ENCODE results near the gene TCAP.

TCAP gene

GRCh38 chr17:39629898-39630297, 35.3 kb upstream of the TCAP start:
- no peak for DNase-seq

DNA sequence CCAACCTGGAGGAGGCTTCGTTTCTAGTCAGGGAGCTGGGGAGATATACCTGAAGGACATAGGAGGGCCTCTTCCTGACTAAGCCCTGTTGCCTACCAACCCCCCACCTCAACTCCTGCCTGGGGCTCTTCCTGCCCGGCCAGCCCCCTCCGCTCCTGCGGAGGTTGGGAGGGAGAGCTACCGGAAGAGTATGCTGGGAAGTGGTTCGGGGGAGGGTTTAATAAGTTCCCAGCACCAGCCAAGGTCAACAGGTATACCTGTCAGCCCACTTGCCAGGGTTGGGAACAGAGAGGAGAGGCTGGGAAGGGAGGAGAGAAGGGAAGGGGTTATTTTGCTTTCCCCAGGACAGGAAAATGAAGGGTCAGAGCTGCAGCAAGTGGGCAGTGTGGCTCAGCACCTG, 33.7 kb upstream of the TCAP start:
- no peak for DNase-seq

DNA sequence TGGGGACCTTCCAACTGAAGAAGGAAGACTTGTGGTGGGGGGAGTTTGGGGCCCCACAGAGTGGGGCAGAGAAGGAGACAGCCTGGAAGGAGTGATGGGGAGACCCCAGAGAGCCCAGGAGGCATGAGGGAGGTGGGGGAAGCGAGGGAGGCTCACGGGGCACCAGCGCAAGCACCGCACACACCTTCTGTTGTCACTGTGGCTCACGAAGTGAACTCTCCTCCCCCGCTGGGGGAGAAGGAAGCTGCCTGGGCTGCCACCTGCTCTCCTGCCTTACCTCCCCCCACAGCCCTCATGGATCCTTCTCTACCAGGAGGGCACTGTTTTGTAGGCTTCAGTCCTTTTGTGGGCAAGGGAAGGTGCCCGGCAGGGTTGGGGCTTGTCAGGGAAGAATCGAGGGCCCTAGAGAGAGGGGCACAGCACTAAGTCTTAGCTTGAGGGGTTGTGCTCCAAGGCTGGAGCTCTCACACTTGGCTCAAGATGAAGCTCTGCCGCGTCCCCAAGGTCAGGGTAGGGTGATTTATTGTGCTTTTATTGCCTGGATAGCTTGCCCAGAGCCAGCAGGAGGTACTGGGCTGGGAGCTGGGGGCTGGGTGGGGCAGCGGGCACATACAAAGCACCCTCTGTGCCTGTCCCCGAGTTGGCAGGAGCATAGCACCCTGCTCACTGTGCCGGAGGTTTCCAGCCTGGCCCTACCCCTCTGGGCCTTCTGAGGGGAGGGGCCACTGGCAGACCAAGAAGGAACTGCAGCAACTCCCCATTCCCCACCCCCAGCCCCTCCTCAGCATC, 32.8 kb upstream of the TCAP start:
- no peak for DNase-seq

DNA sequence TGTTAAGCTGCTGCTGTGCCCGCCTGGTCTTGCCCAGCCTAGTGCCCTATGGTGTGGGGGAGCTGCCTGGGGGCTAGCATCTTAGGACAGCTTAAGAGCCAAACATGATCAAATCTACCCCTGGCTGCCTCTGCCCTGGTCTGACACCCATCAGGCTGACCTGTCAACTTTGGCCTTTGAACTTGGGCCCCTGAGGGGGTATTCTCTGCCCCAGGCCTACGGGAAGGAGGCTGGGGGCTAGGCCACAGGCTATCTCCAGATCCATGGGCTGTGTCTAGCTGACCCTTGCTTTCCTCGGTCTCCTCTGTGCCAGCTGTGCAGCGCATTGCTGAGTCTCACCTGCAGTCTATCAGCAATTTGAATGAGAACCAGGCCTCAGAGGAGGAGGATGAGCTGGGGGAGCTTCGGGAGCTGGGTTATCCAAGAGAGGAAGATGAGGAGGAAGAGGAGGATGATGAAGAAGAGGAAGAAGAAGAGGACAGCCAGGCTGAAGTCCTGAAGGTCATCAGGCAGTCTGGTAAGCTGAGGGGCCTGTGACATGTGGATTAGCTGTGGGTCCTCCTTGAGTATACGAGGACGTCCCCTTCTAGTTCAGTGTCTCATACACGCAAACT, 31.5 kb upstream of the TCAP start:
- no peak for DNase-seq

- no peak for DNase-seq
Measured at GRCh38 chr17:39634384-39634871, 30.7 kb upstream of the TCAP start.

DNA sequence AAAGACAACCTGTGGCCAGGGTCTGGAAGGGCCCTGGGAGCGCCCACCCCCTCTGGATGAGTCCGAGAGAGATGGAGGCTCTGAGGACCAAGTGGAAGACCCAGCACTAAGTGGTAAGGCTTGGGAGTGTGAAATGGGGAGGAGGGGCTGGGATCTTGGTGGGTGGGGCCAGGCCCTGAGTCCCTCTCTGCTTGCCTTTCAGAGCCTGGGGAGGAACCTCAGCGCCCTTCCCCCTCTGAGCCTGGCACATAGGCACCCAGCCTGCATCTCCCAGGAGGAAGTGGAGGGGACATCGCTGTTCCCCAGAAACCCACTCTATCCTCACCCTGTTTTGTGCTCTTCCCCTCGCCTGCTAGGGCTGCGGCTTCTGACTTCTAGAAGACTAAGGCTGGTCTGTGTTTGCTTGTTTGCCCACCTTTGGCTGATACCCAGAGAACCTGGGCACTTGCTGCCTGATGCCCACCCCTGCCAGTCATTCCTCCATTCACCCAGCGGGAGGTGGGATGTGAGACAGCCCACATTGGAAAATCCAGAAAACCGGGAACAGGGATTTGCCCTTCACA, 29.5 kb upstream of the TCAP start:
- no peak for DNase-seq

- no peak for DNase-seq
Measured at GRCh38 chr17:39636587-39636926, 28.6 kb upstream of the TCAP start.

- DNase-seq, result peak; percentile 92
Measured at GRCh38 chr17:39636927-39637736, 28.0 kb upstream of the TCAP start, which contains the start of gene STARD3. STARD3 (plus strand) TSS chr17:39637144; CDS start chr17:39653532, 16,388 bp downstream.

DNA sequence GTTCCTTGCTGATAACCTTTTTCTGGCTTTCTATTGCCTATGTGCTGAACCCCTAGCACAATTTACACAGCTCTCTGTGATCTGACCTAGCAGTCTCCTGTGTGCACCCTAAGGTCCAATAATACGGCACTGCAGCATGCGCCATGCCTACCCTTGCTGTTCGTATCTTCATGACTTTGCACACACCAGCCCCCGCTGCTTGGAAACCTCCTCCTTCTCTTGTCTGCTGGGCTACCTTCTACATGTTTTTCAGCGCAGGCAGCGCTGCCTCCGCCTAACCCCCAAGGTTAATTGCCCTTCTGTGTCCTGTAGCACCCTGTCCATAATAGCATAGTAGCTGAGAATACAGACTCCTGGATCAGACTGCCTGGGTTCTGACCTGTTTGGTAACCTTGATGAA, 26.8 kb upstream of the TCAP start:
- DNase-seq, result no peak

DNA sequence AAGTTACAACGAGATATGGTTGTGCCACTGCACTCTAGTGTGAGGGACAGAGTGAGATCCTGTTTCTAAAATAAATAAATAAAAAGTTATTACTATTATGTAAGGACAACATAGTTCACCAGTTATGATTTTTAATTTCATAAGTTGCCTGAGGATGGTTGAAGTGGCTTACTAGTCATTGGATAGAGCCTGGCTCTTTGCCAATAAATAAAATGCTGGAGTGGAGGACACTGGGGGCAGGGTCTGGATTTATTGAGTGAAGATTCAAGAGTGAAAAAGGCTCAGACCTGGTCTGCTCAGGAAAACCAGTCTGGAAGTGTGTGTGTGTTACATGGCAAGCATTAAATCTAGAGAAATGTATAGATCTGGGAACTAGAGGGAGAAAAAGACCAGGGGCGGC, 26.1 kb upstream of the TCAP start:
- DNase-seq, result no peak

DNA sequence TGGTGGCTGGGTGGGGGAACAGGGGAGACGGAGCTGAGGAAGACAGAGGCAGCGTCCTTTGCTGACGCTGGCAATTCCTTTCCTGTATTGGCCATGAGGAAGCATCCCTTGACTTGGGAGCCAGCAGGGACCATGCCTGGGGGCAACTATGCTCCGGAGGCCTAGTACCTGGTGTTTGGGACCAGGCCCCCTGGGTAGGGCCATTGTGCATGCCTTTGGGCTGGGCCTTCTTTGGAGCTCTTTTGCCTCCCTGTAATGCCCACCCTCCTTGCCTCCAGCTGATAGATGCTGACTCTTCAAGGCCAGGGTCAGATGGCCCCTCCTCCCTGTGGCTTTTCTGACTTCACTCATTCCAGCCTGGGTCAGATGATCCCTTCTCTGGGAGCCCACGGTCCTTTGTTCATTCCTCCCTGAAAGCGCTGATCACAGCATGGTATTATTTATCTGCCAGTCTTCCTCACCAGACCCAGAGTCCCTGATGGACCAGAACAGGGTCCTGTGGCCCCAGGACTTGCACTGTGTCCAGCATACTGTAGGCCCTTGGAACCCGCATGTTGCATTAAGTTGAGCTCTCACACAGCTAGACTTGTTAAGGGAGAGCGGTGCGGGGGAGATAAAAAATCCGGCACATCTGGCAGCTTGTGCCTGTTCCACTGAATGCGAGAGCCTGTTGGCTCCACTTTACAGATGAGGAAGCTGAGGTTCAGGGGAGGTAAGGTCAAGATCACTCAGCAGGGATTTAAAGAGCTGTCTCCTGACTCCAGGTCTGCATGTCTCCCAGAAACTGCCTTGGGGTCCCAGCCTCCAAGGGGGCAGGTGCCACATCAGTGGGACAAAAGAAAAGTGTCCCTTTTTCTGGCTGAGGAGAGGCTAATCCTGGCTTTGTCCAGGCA, 25.3 kb upstream of the TCAP start:
- no peak for DNase-seq

GRCh38 chr17:39640591-39641031, 24.5 kb upstream of the TCAP start:
- DNase-seq, result no peak

DNA sequence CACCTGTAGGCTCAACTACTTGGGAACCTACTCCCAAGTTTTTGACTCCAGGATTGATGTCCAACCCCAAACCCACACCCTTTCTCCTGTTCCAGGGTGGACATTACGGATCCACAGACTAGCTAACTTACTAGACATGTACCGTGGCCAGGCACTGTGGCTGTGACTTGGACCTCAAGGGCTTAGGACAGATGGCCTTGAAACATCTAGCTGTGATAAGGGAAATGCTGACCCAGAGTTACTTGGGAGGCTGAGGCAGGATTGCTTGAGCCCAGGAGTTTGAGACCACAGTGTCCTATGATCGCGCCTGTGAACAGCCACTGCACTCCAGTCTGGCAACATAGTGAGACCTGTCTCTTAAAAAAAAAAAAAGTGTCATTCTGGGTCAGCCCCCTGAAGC, 24.1 kb upstream of the TCAP start:
- DNase-seq, result no peak

DNA sequence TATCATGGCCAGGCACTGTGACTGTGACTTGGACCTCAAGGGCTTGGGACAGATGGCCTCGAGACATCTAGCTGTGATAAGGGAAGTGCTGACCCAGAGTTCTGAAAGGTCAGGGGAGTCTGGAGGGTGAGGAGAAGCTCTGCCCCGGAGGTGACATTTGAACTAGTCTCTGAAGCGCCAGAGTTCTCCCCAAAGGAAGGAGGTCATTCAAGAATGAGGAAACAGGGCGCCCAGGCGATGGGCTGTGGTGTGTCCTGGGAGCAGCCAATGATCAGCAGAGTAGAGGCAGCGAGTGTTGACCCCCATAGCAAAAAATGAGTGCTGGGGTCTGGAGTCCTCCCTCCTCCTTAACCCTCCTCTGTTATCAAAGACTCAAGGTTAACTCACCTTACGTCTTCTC, 23.3 kb upstream of the TCAP start:
- no peak for DNase-seq

DNA sequence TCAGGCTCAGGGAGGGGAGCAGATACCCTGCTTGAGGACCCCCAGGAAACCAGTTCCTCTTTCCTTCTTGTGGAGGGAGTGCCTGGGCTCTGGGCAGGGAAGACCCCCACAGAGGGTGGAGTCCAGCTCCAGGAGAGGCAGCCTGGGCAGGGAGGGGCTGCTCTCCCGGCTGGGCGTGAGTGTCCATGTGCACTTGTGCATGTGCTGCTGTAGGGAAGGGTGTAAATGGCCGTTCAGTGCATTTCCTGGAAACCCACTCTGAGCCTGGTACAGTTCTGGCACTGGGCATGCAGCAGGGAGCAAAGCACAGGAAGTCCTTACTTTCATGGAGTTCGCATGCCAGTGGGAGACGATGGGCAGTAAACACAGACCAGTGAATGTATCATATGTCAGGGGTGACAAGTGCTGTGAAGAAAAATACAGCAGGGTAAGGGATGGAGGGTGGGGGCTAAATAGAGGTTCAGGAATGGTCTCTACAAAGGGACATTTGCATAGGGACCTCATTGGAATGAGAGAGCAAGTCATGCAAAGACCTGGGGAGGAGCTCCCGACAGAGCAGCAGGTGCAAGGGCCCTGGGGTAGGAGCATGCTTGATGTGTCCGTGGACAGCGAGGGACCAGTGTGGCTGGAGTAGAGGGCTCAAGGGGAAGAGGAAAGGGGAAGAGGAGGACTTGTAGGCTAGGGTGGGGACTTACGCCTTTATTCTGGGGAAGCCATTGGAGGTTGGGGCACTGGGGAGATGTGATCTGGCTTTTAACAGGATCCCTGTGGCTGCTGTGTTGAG, 22.7 kb upstream of the TCAP start:
- no peak for DNase-seq

DNA sequence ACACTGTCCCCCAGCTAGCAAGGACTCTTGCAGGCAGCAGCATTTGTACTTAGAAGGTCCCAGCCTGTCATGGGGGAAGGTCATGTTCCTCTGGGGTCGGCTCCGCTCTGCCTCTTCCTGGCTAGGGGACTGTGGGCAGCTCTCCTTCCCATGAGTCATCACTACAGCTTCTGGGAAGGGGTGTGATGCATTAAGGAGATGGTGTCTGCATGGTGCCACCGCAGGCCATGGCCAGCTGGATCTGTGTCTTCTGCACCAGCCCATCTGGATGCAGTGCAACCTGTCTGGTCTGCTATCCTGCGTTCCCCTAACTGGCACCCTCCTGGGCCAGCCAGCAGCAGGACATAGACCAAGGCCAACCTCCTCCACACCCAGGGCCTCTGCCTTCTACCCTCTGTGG, 21.9 kb upstream of the TCAP start:
- DNase-seq, result no peak

DNA sequence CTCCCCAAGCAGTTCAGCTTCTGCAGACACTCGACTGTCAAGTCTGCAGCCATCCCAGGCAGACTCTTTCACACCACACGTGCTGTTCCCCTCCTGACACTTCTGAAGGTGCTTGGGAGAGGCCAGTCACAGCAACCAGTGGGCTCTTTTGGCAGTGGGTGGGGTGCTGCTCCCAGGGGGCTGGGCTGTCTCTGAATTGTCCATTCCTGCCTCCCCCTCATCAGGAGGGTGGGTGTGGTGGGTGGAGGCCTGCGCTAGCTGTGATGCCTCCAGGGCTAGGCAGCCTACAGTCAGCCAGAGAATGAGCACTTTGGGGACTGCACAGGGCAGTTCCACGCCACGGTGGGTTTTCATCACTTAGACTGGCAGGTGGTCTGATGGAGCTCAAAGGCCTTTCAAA, 17.9 kb upstream of the TCAP start:
- no peak for DNase-seq

DNA sequence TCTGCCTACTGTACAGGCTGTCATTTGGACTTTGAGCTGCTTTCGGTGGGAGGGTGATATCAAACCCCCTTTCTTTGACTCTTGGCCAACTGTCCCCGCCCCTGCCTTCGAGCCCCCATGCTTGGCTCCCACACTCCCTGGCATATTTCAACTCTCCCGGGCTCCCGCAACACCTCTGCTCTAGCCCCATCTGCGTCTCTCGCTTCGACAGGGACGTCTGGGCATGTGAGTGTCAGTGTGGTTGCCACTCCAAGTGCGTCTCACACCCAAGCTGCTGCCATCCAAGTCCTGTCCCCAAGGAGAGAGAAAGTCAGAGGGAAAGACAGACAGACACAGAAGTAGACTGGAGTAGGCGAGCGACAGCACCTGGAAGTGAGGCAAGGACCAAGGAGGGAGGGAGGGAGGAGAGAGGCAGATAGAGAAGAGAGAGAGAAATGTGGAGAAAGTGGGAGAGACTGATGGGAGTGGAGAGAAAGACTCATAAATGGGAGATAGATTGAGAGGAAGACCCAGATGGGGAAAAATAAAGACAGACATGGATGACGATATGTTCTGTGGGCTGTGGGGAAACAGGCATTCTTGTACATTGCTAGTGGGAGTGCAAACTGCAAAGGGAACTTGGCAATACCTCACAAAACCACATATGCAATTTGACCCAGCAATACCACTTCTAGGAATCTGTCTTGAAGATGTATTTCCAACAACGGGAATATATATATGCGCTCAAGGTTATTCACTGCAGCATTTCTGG, 16.4 kb upstream of the TCAP start:
- DNase-seq, result no peak

GRCh38 chr17:39650121-39650579, 15.0 kb upstream of the TCAP start:
- DNase-seq, result no peak

DNA sequence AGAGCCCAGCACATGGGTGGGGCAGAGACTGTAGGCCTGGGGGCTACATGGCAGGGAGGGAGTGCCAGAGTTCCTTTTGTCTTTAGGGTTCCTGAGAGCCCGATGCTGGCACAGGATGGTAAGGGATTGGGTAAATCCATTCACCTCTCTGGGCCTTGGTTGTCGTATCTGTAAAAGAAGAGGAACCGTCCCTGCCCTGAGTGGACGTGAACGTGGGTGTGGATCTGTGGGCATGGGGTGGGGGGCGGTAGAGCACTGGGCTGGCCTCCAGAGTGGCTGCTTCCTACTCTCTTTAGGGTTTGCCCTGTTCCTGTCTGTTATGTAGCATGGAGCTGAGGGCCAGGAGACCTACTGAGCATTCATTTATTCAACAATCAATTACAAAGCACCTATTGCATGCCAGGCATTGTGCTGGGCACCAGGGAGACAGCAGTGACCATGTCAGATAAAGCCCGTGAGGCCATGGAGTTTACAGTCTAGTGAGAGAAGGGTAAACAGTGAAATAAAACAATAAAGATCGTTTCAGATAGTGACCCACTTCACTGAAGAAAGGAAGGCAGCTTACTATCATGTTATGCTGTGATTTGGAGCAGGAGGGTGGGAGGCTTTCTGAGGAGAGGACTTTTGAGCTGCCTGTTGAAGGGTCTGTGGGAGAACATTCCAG, 13.1 kb upstream of the TCAP start:
- DNase-seq, result no peak

All from right forelimb (tissue), 1 donor.